Fibroblast of upper back skin (primary cell): ENCODE data around the gene TBL3.
"Not testable (repeated sequence)": the region's sequence is repeated elsewhere in the genome, so short reads cannot be mapped to it uniquely, and the experiment has no call there.

Experiments
- DNase-seq: peaks from one replicate; pipeline ENCODE4 v3.0.0-alpha.2; 2013

TBL3 gene

DNA sequence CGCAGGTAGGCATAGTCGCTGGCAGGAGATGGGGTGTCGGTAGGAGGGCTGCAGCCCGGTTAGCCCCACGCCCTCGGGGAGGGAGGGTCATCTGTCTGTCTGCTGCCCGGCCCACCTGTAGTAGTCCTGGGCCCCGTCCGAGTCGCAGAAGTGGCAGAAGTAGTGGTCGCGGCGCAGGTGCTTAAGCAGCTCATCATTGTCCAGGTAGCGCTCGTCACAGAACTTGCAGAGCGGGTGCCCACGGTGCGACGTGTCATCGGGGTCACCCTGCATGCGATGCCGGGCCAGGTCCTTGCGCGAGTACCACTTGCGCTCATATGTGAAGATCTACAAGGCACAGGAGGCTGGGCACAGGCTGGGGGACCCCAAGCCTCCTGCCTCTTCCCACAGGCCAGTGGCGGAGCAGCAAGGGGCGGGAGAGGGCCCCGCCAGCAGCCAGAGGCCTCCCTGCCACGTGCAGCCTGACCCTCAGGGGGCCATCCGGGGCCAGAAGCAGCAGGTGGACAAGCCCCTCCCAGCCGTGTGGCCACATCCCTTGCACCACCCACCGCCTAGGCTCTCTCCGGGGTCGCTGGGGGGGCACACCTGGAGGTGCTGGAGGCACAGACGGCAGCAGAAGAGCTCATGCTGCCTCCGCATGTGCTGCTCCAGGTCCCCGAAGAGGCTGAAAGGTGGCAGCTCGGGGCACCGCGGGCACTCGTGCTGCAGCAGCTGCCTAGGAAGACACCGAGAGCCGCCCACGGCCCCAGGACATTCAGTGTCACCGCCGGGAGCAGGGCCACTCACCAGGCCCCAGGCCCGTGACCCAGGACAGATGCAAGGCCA is 30.8 kb downstream of the TBL3 start:
- no peak for DNase-seq

DNA sequence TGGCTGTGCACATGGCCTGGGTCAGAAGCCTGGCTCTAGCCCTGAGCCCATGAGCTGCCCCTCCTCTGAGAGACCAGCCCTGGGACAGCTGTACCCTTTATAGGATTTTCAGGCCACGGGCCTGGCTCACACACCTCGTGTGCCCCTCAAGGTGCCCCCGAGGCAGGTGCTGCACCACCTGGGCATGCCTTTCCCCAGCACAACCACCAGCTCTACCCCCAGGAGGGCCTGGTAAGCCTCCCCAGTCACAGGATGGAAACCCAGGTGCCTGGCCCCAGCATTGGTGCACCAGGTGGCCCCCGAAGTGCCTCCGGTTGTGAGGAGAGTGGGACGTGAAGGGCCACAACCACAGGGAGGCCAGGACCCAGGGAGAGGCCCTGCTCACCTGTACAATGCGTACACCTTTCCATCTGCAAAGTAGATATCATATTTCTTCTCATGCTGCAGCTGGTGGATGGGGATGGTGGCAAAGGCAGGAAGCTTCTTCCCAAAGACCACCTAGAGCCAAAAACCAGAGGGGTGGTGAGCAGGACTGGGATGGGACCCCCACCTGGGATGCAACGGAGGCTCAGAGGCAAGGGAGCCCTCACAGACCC is 31.5 kb downstream of the TBL3 start:
- no peak for DNase-seq

DNA sequence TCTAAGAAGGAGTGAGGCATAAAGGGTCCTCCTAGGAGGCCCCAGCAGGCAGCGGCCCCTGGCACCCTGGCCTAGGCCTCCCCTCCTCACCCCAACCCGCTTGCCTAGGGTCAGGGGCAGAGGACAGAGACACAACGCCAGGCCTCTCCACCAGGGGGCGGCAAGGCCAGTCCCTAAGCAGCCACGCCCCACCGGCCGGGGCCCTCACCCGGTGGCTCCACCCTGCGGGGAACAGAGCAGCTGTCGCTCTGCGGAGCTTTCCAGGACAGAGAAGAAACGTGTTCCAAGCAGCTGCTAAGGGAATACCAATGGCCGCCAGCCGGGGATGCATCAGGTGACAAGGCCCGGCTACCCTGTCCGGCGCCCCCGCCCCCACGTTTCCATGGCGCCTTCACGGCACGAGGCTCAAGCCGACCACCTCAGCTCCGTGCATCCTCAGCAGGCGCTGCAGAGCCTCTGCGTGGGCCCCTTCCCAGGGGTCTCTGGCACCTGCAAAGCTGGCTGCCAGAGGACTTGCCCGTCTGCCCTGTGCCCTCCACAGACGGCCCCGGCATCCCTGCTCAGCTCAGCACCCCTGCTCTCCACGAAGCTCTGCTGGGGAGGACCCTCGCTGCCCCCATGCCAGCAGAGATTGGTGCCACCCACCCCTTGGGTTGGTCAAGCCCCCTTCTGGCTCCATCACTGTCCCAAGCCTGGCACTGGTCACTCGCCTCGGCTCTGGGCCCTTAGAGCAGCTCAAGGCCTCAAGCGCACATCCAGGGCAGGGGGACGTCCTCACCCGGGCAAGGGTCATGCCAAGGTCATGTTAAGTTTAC is 32.2 kb downstream of the TBL3 start:
- peak; percentile 74 for DNase-seq

DNA sequence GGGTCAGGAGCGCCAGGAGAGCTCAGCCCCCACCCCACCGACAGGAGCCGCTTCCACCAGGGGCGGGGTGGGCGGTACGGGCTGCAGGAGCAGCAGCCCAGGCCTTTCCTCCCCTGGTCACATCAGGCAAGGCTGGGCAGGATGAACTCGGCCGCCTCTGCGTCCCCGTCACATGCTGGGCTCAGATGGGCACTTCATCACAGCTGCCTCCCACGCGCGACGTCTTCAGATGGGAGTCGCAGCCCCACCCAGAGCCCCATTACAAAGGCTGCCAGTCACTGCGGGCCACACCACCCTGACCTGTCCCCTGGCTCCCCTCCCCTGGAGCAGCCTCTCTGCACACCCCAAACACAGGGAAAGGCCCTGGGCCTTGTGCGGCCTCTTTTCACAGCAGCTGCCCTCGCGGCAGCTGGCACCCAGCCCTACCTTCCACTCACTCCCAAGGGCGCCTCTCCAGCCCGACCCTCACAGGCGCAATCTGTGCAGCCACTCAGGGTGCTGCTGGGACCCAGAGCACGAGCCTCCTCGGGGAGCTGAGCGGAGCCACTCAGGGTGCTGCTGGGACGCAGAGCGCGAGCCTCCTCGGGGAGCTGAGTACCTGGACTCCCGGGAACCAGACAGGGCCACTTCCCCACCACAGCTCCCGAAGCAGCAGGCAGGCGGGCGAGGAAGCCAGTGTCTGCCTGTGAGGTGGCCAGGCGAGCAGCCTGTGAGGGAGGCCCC is 33.1 kb downstream of the TBL3 start:
- DNase-seq = no peak

DNA sequence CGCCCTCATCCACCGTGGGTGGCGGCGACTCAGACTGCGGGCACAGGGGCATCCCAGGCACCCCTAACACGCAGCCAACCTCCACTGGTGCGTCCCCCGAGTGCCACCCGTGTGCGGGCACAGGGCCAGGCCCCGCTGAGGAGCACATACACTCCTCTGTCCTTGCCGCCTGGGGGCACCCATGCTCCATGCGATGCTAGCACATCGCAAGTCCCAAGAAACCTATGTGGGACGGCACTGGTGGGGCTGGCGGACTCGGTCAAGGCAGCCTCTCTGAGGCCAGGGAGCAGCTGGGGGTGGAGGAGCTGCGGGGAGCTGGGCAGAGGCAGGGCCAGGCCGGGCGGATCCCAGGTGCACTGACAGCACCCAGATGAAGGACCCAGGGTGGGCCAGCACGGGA is 33.8 kb downstream of the TBL3 start:
- DNase-seq = no peak

DNA sequence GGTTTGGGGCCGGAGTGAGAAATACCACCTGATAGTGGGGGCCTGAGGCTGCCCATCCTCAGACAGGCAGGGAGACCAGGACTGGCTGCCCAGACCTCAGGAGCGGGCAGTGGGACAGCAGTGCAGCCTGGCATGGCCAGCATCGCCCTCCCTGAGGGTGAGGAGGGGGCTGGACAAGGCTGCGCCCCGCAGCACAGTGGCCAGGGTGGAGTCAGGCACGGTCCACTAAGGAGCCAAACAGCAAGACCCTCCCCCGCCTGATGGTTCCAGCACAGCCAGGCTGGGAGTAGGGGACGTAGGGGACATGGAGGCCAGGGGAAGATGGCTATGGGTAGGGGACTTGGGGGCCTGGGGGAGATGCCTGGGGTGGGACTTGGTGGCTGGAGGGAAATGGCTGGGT is 34.5 kb downstream of the TBL3 start:
- no peak for DNase-seq

DNA sequence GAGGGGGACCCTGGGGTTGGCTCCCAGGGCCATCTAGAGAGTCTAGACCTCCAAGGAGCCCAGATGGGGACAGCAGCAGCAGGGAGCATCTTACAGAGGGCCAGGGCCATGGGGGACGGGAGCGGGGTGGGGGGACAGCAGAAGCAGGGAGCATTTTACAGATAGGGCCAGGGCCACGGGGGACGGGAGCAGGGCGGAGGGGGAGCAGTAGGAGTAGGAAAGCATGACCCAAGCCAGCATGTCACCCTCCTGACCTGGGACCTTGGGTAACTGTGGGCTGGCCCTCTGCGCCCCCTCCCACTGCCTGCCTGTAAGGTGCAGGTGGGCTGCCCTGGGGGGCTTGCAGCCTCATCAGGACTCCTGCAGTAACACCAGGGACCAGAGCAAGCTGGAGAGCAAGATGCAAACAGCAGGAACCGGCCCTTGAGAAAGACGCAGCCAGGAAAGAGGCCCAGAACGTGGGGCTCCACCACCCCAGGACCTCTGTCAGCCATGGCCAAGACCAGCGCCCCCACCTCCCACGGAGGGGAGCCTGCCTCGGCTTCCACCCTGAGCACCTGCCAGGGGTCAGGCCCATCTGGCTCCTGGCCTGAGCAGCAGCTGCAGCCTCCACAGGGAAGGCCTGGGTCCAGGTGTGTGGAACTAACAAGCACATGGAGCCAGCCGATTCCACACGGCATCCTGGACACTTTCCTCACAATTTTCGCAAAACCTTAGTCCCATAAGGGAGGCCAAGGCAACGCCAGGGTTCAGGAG is 35.4 kb downstream of the TBL3 start:
- DNase-seq = no peak

DNA sequence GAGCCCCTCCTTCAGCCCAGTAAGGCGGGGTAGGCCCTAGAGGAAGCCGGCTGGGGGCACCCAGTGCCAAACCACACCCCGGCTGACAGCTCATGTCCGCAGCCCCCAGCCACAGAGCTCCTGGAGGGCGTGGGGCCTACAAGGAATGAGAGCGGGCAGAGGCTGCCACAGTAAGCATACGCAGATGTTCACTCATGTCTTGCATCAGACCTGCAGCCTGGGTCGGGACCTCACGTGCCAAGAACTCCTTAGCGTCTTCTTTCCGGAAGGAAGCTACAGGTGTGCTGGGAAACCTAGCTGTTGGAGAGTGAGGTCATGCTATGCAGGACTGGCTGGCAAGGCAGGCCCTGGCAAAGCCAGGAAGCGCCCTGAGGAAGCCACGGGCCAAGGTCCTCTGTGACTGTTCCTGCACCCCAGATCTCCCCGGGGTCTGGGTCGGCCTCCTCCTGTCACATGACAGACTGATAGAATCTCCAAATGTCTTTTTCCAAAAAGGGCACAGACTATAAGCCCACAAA is 36.2 kb downstream of the TBL3 start:
- DNase-seq = peak; percentile 36

DNA sequence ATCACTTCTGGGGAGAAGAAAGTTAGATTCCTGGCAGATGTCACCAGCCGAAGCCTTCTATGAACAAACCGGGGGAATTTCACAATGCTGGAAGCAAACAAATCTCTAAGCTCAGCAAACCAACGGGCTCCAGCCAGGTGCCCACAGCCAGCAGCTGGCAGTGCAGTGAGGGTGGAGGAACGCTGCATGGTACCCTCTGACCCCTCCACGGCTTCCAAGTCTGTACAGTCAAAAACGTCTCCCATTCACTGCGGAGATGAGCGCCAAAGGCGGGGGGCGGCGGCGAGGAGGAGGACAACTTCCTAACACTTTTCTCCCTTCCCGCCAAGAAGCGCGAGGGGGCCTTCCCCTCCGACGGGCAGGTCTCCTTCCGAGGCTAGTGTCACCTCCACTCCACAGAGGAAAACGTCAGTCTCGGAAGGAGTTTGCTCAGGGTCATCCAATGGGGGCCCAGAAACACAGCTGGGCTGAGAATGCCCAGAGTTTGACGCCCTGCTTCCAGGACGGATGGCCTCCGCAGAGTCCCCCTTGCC is 36.8 kb downstream of the TBL3 start:
- no peak for DNase-seq

DNA sequence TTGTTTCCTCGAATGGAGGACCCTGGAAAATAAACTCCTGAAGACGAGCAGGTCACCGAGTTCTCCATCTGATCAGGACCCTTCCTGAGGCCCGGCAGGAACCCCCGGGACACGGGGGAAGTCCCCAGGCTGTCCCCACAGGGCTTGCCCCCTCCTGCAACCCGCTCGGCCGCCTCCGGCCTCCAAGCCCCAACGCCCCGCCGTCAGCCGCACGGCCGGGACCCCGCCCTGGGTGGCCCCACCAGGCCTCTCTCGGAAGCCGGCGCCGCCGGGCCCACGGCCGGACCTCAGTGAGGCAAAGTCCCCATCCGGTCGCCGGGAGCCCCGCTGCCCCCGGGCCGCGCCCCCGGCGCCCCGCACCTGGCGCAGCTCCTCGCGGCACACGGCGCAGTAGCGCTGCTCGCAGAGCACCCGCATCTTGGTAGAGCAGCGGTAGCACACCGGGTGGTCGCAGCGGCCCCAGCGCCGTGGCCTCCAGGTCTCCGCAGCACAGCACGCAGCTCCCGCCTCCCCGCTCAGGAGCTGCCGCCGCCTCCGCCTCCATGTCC is 37.4 kb downstream of the TBL3 start:
- no peak for DNase-seq

DNA sequence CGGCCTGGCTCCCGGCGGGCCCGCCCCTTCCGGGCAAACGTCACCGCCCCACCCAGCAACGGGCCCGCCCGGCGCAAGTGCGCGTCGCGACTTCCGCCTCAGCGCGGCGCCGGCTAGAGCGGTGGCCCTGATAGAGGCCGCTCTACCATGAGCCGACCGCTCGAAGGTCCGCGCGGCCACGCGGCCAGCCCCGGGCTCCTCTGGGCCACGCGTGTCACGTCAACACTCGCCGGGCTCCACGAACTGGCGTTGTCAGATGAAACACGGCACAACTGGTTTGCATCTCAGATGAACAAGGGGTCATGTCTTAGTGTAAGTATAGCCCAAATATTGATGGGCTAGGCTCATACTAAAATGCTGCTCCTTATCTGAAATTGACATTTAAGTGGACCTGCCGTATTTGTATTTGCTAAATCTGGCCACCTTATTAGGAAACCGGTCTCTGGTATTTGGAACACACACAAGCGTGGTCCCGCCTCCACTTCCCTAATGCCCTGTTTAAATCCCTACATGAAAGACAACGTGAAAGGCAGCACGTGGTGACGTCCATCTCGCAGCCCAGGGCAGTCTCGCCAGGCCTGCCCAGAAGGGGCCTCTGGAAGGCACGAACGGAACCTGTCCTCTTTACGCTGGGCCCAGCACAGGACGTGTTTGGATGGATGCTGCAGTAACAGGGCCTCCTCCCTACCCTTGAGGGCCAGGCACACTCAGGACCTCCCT is 38.1 kb downstream of the TBL3 start, which contains the start of gene ZNF598:
Gene ZNF598, minus strand, starts transcription at position 31 of the 720 bp plus-strand sequence.
- DNase-seq = peak; percentile 85

DNA sequence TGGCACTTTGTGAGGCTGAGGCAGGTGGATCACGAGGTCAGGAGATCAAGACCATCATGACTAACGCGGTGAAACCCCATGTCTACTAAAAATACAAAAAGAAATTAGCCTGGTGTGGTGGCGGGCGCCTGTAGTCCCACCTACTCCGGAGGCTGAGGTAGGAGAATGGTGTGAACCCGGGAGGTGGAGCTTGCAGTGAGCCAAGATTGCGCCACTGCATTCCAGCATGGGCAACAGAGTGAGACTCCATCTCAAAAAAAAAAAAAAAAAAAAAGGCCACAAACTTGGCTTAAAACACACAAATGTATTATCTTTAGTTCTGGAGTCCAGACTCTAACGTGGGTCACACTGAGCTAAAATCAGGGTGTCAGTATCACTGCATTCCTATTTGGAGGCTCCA is 39.9 kb downstream of the TBL3 start:
- DNase-seq = not testable (repeated sequence)

DNA sequence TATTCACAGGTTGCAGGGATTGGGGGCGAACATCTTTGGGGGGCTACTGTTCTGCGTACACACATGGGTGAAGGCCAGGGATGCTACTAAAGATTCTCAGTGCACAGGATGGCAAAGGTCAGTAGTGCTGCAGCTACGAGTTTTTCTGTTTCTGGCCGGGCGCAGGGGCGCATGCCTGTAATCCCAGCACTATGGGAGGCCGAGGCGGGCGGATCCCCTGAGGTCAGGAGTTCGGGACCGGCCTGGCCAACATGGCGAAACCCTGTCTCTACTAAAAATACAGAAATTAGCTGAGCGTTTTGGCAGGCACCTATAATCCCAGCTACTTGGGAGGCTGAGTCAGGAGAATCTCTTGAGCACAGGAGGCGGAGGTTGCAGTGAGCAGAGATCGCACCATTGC is 41.7 kb downstream of the TBL3 start:
- DNase-seq = no peak

DNA sequence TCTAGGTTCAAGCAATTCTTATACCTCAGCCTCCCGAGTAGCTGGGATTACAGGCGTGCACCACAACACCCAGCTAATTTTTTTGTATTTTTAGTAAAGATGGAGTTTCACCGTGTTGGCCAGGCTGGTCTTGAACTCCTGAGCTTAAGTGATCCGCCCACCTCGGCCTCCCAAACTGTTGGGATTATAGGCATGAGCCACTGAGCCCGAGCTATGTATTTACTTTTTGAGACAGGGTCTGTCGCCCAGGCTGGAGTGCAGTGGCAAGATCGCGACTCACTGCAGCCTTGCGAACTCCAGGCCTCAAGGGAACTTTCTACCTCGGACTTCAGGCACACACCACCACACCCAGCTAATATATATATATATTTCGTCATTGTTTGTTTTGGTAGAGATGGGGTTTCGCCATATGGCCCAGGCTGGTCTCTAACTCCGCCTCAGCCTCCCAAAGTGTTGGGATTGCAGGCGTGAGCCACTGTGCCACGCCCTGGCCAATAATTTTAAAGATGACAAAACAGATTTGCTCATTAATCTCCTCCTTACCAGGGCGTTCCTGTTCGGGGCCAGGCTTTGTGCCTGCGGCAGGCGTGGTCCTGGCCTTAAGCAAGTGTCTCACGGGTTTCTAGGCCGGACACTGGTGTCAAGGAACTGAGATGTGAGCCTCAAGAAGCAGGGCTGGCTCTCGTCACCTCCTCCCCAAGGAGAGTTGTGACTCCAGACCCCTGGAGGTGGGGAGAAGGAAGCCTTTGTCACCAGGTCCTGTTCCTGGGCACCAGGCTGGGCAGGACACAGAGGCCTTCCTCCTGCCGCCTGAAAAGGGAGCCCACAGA is 43.5 kb downstream of the TBL3 start:
- no peak for DNase-seq

DNA sequence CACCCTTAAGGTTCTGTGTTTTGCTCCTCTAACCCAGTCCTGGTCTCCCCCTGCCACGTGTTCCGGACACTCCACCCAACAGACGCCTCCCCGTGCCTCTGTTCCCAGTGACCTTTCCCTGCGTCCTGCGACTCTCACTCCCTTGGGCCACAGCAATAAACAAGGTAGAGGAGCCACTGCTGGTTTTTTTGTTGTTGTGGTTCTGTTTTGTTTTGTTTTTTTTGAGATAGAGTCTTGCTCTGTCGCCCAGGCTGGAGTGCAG is 44.0 kb downstream of the TBL3 start:
- no peak for DNase-seq

DNA sequence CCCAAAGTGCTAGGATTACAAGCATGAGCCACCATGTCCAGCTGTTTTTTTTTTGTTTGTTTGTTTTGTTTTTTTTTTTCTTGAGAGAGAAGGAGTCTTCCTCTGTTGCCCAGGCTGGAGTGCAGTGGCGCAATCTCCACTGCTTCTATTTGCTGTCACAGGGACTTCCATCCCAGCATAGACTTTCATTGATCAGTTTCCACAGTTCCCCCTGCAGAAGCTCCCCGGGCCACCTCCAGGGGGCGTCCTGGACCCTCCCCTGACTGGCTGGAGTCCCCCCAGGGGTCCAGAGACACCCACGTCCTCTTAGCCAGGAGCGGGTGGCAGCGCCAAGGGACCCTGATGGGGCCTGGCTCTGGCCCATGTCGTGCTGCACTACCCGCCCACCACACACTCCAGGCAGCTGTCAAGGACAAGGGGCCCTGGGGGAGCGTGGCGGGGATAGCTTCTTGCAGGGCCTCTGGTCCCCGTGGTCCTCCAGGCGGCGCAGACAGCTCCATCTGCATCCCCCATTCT is 44.6 kb downstream of the TBL3 start:
- DNase-seq = no peak

DNA sequence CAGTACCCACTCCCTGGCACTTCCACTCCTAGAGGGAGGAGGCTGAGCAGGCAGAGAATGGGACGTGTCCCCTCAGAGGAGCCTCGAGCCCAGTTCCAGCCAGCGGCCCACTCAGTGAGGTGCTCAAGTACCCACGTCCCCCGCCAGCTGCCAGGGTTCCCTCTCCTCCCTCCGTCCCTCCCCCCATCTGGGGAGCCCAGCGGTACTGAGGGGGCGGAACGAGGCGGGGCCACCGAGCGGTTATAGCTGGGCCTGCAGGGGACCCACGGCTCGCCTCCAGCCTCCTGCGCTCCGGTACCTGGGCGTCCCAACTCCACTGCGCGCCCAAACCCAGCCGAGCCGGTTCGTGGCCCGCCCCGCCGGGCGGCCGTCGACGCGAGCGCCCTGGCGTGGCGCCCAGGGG is 47.7 kb downstream of the TBL3 start, which contains the start of gene NPW:
Gene NPW, plus strand, starts transcription at position 268 of the 403 bp plus-strand sequence.
- no peak for DNase-seq

DNA sequence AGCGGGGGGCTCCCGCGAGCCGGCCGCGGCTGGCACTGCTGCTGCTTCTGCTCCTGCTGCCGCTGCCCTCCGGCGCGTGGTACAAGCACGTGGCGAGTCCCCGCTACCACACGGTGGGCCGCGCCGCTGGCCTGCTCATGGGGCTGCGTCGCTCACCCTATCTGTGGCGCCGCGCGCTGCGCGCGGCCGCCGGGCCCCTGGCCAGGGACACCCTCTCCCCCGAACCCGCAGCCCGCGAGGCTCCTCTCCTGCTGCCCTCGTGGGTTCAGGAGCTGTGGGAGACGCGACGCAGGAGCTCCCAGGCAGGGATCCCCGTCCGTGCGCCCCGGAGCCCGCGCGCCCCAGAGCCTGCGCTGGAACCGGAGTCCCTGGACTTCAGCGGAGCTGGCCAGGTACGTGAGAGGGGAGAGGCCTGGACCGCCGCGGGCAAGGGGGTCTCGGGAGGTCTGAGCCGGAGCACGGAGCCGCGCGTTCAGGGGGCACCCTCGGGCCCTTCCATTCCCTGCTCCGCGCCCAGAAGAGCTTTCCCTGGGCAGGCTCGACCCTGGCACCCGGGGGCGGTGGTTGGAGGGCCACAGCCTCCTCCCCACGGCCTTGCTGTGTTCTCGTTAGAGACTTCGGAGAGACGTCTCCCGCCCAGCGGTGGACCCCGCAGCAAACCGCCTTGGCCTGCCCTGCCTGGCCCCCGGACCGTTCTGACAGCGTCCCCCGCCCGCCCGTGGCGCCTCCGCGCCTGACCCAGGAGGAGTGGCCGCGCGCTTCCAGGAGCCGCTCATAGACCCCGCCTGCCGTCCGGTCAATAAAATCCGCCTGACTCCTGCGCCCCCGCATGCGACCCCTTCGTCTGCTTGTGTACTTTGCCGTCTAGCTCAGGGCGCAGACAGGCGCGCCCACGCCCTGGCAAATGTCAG is 48.3 kb downstream of the TBL3 start:
- DNase-seq = no peak

DNA sequence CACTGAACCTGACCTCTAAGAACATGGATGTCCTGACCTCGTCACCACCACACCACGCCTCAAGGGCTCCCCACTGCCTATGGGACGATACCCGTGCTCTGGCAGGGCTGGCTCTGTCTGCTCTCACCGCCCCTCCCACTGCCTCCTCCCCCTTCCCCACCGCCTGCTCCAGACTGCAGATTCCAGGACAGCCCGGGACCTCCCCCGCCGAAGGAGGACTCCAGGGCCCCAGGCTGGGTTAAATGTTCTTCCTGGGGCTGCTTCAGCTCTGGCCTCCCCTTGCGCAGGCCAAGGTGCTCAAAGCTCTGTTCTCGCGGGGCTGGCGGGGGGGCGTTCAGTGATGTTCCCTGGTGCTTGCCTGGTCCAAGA is 50.9 kb downstream of the TBL3 start:
- DNase-seq = peak; percentile 49
